ENCODE results near the gene SH3BGRL3. TPM values are rescaled to one million over a fixed set of nuclear protein-coding genes. Genes with fewer than 3 reads are reported as not detected.

Gene SH3BGRL3
- total and polyA plus RNA-seq, 2 of the 13 experiments (the other 11 are each of a cell fraction or from before 2014, with no cell fraction given) = 11.4 to 12.2 TPM

- BruUV-seq (replicated peaks) = no TSS peak
- peak; percentile 92 for ATAC-seq
- Histone ChIP-seq H3K4me1 (ENCODE audit: insufficient read depth, low read length) (no peaks in the 10 kb centered on the region), H3K4me2 (ENCODE audit: low read depth, low read length) (peak overlapping the region; percentile 18; the same call in 1 of the 2 replicates), H3K27me3 (ENCODE audit: control insufficient read depth in 1 of 2, insufficient read depth in 2 of 2, low read length in 2 of 2) (no peaks in the 10 kb centered on the region), H3K79me2 (ENCODE audit: insufficient read depth, low read length) (no peaks in the 10 kb centered on the region), H2AFZ (ENCODE audit: low read length) (no peak overlapping the region), H3K9me3 (ENCODE audit: low read length) (no peaks in the 10 kb centered on the region), H3K9ac (ENCODE audit: insufficient read depth, low read depth, low read length) (no peak overlapping the region), H3K27ac (ENCODE audit: extremely low read length, insufficient read depth, low read length) (no peak overlapping the region), H4K20me1 (ENCODE audit: insufficient read depth, low read length) (no peaks in the 10 kb centered on the region), H3K36me3 (replicated peaks in 1 of 2; ENCODE audit: control insufficient read depth in 1 of 2, insufficient read depth in 2 of 2, low read length in 2 of 2) (no peaks in the 10 kb centered on the region), H3K4me3 (replicated peaks in 1 of 3; ENCODE audit: insufficient read depth in 1 of 3, low read depth in 2 of 3, low read length in 3 of 3) (no peak overlapping the region; a peak in 1 of 6 replicates)
- peak; percentile 67 for FAIRE-seq
- POLR2A ChIA-PET = interaction anchor here (0.8 to 1.1 kb wide), 3 partner anchors 29 to 152 kb away, joined by 3 to 5 read pairs (median 5); partner anchors contain the start of gene ZNF593
- intact Hi-C loops (cut with micrococcal nuclease; ENCODE audit: unreplicated experiment) = loop anchor here (1.0 to 2.0 kb wide), 4 partner anchors 36 to 70 kb away; no protein-coding TSS in a partner anchor
- WGBS (ENCODE audit: low lambda C conversion rate) = 35% methylated on average over 16 of the region's 16 CpGs
- CTCF ChIA-PET (ENCODE audit: low intra/inter-chr PET ratio, low total read pairs) = interaction anchor here (1.1 to 2.3 kb wide), 4 partner anchors 36 to 131 kb away, joined by 3 to 26 read pairs (median 16); partner anchors contain the start of gene CATSPER4
- in situ Hi-C loops (cut with HindIII; ENCODE audit: extremely low pct_ligation_motif_present, low pct_unique_long_range_greater_than_20kb) = loop anchor here (5.0 kb wide), 2 partner anchors 39 to 41 kb away; partner anchors contain the start of gene SH3BGRL3
- peak; percentile 69 for DNase-seq (ENCODE audit: low spot score)
- TF ChIP-seq ZNF496 (CRISPR knock-in tag; IDR thresholded peaks at IDR 0.05; ENCODE audit: insufficient replicate concordance) (no peak), IRF2 (CRISPR knock-in tag; IDR thresholded peaks at IDR 0.05) (no peak), MZF1 (CRISPR knock-in tag; IDR thresholded peaks at IDR 0.05; ENCODE audit: borderline replicate concordance) (no peak), GPN1 (CRISPR knock-in tag; IDR thresholded peaks at IDR 0.05; ENCODE audit: borderline replicate concordance) (no peak), SMARCE1 (IDR thresholded peaks at IDR 0.05; ENCODE audit: borderline replicate concordance) (no peak), ZNF788 (CRISPR knock-in tag; IDR thresholded peaks at IDR 0.05; ENCODE audit: borderline replicate concordance) (no peak), ARID3A (IDR thresholded peaks at IDR 0.05; ENCODE audit: low read depth, low read length) (no peak), RORA (CRISPR knock-in tag; IDR thresholded peaks at IDR 0.05) (no peak), ASH2L (IDR thresholded peaks at IDR 0.05; ENCODE audit: insufficient read length, low read depth, low read length) (no peak), CBX2 (IDR thresholded peaks at IDR 0.05; ENCODE audit: low read depth, low read length) (no peak), CBX2 (CRISPR knock-in tag; IDR thresholded peaks at IDR 0.05; ENCODE audit: low read depth) (no peak), NCOA2 (CRISPR knock-in tag; IDR thresholded peaks at IDR 0.05) (no peak), EP300 (IDR thresholded peaks at IDR 0.05; ENCODE audit: low read depth in 2 of 2, low read length in 2 of 2) (no peak), EP300 (CRISPR knock-in tag; IDR thresholded peaks at IDR 0.05; ENCODE audit: borderline replicate concordance) (no peak), PRDM15 (CRISPR knock-in tag; IDR thresholded peaks at IDR 0.05) (no peak)
- TF ChIP-seq, protein P1, sequence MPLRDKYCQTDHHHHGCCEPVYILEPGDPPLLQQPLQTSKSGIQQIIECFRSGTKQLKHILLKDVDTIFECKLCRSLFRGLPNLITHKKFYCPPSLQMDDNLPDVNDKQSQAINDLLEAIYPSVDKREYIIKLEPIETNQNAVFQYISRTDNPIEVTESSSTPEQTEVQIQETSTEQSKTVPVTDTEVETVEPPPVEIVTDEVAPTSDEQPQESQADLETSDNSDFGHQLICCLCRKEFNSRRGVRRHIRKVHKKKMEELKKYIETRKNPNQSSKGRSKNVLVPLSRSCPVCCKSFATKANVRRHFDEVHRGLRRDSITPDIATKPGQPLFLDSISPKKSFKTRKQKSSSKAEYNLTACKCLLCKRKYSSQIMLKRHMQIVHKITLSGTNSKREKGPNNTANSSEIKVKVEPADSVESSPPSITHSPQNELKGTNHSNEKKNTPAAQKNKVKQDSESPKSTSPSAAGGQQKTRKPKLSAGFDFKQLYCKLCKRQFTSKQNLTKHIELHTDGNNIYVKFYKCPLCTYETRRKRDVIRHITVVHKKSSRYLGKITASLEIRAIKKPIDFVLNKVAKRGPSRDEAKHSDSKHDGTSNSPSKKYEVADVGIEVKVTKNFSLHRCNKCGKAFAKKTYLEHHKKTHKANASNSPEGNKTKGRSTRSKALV (CRISPR knock-in tag; IDR thresholded peaks at IDR 0.05) = no peak
These were observed 41.6 kb downstream of the SH3BGRL3 start for GRCh38 chr1:26321315-26322041.
